ENCODE measurements around the gene VPS37C.
"Not testable (repeated sequence)": the region's sequence is repeated elsewhere in the genome, so short reads cannot be mapped to it uniquely, and the experiment has no call there.

Gene VPS37C

GRCh38 chr11:61161190-61162091, at the start of gene VPS37C:
Gene VPS37C, minus strand, starts transcription at chr11:61161426. Its CDS starts 22,597 bp downstream, at chr11:61138829.
- peak; percentile 38 for DNase-seq (ENCODE audit: low read depth)
- peak within 1 kb of the TSS; percentile 71 for H3K4me3 ChIP-seq (ENCODE audit: low read depth, low read length)

GRCh38 chr11:61210629-61211028, 49.4 kb upstream of the VPS37C start:
- not testable (repeated sequence) for H3K4me3 ChIP-seq (ENCODE audit: low read depth, low read length); DNase-seq (ENCODE audit: low read depth)

DNA sequence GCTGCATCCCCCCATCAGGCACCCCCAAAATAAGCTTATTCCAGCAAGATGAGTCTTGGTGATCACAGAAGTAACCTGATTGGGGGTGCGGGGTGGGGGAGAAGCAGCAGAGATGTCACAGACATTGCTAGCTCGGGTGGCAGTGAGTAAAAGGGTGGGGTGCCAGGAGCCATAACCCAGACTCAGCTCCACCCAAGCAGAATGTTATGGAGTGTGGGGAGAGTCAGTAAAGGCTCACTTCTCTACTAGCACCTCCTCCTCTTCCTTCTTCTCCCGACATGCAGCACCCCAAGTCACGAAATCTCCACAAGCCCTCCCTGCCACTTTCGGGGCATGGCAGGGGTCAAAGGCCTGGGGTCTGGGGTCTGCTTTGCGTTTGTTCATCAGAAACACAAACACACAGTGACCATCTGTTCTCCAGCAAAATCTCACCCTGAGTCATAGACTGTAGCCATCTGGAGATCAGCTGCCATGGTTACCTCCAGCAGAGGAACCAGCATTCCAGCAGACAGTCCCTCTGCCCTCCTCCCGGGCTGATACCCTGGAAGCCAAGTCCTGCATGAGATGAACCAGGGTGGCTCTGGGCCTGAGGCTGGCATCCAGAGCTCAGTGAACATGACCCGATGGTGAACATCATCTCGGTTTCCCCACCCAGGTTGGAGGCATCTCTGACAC, 46.5 kb upstream of the VPS37C start:
- DNase-seq (ENCODE audit: low read depth); H3K4me3 ChIP-seq (ENCODE audit: low read depth, low read length): not testable (repeated sequence)

- DNase-seq (ENCODE audit: low read depth); H3K4me3 ChIP-seq (ENCODE audit: low read depth, low read length): not testable (repeated sequence)
Observed at GRCh38 chr11:61204502-61205059, 43.4 kb upstream of the VPS37C start.

DNA sequence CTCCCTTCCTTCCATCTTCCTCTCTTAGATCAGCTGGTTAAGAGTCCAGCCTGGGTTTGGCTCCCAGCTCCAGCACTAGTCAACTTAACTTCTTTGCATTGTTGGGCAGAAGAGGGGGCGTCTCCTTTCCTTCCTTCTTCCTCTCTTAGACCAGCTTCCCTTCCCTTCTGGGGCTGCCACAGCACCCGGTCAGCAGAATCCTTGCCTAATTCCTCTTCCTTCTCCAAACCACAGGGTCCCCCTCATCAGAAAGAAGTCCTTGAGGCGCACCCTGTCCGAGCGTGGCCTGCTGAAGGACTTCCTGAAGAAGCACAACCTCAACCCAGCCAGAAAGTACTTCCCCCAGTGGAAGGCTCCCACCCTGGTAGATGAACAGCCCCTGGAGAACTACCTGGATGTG, 42.6 kb upstream of the VPS37C start:
- not testable (repeated sequence) for H3K4me3 ChIP-seq (ENCODE audit: low read depth, low read length); DNase-seq (ENCODE audit: low read depth)

DNA sequence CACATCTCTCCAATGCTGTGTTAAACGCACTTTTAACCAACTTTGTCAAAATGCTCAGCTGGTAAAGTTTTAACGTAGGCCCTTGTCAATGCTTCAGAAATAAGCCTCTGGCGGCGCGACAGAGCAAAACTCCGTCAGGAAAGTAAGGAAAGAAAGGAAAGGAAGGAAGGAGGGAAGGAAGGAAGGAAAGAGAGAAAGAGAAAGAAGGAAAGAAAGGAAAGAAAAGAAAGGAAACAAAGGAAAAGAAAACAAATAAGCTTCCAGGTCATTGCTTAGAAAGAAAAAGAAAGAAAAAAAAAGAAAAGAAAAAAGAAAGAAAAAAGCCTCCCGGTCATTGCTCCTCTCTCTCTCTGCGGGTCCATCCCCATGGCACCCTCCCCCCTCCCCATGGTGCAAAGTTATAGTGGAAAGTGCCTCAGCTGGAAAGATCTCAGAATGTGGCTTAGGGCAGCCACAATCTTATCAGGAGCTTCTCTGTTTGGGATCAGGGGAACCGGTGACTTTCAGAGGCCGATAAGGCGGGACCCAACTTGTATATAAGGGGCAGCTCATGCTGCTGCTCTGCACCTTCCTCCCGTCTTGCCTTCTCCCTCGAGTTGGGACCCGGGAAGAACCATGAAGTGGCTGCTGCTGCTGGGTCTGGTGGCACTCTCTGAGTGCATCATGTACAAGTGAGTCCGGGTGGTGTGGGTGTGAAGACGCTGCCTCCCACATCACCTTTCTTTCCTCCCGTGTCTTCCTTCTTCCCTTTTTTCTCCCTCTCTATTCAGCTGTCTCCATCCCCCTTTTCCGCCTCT, 41.9 kb upstream of the VPS37C start, which contains the start of gene PGA3:
TSS of gene PGA3 (plus strand) at position 566 of the 797 bp plus-strand sequence. CDS start at position 616, 50 bp downstream.
- not testable (repeated sequence) for H3K4me3 ChIP-seq (ENCODE audit: low read depth, low read length); DNase-seq (ENCODE audit: low read depth)

DNA sequence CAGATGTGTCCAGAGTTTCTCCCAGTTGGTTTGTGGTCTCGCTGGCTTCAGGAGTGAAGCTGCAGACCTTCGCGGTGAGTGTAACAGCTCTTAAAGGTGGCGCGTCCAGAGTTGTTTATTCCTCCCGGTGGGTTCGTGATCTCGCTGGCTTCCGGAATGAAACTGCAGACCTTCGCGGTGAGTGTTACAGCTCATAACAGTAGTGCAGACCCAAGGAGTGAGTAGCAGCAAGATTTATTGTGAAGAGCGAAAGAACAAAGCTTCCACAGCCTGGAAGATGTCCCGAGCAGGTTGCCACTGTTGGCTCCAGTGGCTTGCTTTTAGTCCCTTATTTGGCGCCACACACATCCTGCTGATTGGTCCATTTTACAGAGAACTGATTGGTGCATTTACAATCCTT, 40.2 kb upstream of the VPS37C start:
- H3K4me3 ChIP-seq (ENCODE audit: low read depth, low read length), result no peak overlapping the region
- DNase-seq (ENCODE audit: low read depth), result no peak

DNA sequence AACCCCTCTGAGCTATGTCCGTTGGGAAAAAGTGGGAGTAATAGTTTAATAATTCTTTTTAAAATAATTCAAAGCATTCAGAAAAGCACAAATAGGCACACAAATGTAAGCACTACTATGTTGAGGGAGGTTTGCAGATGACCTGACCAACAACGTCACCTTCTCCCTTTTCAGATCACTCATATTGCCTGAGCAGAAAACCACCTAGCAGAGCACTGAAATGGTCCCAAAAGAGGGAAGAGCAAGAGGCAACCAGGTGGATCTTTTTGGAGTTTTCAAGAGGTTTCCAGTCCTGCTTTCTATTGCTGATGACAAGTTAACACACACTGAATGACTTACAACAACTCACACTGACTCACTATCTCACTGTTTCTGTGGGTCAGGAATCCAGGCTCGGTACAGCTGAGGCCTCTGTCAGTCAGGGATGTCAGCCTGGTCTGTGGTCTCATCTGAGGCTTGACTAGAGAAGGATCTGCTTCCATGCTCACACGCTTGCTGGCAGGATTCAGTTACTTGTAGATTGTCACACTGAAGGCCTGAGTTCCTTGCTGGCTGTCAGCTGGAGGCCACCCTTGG, 37.8 kb upstream of the VPS37C start:
- no peak overlapping the region for H3K4me3 ChIP-seq (ENCODE audit: low read depth, low read length)
- no peak for DNase-seq (ENCODE audit: low read depth)

DNA sequence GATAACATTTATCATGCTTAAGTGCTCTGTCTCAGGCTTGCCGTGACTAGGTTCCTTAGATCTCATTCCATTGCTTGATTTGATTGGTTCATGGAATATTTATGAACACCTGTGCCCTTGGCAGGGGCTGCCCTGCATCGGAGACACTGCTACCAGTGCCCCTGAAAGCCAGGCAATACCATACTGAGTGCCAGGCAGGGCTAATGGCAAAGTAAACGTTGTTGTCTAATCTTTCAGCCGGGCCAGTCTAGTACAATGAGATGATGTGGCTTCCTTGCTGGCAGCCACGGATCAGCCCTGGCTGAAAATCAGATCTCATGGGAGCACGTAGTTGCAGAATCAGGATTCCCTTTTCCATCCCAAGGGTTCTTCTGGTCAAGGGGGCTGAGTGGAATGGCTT, 37.1 kb upstream of the VPS37C start:
- H3K4me3 ChIP-seq (ENCODE audit: low read depth, low read length), result no peak overlapping the region
- no peak for DNase-seq (ENCODE audit: low read depth)

DNA sequence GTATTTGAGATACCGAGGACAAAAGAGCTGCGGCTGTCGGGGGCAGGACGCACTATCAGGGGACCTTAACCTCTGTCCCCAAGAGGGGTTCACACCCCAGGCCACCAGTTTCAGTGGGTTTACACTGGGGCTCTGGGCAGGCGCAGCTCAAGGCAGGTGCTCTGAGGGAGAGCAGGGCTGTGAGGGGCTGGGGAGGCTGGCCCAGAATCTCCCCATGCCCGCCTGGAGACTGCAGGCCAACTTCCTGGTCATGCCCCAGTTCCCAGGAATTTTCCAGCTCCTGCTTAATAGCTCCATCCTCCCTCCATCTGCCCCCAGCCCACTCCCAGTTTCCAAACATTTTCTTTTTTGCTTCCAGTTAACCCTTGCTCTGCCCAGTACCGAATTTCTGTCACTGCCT, 34.5 kb upstream of the VPS37C start:
- DNase-seq (ENCODE audit: low read depth), result no peak
- no peak overlapping the region for H3K4me3 ChIP-seq (ENCODE audit: low read depth, low read length)

DNA sequence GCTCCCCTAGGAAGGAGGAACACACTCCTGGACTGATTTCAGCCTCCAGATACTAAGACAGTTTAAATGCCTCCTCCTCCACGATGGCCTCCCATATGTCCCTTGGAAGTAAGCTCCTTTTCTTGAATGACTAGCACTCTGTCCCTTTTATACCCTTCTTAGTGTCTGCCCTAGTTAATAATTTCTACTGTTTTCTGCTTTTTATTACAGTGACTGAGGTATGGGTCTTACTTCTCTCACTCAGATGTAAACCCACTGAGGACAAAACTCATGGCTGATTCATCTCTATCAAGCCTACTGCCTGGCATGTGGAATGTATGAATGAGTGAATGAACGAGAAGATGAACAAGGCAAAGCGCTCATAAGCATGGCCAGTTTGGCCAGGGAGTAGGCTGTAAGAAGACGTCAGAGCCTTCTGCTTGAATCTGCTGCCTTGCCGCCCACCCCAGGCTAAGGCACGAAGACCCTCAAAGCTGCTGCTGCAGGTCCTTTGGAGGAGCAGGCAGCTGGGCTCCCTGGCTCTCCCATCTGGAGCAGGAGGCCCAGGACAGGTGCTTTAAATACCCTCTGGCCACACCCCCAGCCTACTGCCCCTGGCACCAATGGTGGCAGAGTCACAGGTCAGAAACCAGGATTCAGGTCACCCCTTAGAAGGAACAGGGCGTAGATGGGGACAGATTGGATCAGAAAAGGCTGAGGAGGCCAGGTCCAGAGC, 33.9 kb upstream of the VPS37C start:
- DNase-seq (ENCODE audit: low read depth), result no peak

DNA sequence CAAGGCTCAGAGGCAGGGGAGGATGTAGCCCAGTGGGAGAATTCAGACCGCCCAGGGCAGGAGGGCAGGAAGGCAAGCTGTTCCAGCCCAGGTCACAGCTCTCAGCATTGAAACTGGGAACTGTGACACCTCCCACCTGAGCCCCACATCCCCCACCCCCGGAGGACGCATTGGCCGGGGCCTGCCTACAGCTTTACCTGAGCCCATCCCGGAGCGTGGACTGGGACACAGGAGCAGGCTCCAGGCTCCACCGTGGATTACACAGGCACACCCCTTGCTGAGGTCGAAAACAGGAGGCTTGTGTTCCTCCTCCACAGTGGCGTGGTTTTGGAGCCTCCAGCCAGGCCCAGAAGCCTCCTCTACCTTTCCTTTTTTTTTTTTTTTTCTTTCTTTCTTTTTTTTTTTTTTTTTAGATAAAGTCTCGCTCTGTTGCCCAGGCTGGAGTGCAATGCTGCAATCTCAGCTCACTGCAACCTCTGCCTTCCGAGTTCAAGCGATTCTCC, 33.0 kb upstream of the VPS37C start:
- no peak for DNase-seq (ENCODE audit: low read depth)
- H3K4me3 ChIP-seq (ENCODE audit: low read depth, low read length), result no peak overlapping the region

More for the DNA sequence above, 33.9 kb upstream of the VPS37C start:
- H3K4me3 ChIP-seq (ENCODE audit: low read depth, low read length), result no peak overlapping the region

DNA sequence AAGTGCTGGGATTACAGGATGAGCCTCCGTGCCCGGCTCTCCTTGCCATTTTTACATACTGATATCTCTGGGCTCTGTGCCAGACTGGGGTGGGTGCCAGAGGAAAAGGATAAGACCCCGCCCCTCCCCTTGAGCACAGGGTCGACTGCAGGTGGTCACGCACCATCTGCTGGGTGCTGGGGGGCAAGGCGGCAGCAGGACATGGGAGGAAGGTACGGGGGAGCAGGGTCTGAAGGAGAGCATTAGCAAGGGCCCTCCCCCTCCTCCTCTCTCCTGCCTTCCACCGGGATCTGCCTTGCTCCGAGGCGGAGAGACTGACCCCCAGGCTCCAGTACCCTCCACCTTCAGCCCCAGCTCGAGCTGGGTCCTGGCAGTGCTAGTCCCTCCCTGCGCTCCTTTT, 32.4 kb upstream of the VPS37C start:
- DNase-seq (ENCODE audit: low read depth), result no peak
- H3K4me3 ChIP-seq (ENCODE audit: low read depth, low read length), result no peak overlapping the region

- no peak for DNase-seq (ENCODE audit: low read depth)
- H3K4me3 ChIP-seq (ENCODE audit: low read depth, low read length), result no peak overlapping the region
Observed at GRCh38 chr11:61189933-61190332, 28.7 kb upstream of the VPS37C start.

DNA sequence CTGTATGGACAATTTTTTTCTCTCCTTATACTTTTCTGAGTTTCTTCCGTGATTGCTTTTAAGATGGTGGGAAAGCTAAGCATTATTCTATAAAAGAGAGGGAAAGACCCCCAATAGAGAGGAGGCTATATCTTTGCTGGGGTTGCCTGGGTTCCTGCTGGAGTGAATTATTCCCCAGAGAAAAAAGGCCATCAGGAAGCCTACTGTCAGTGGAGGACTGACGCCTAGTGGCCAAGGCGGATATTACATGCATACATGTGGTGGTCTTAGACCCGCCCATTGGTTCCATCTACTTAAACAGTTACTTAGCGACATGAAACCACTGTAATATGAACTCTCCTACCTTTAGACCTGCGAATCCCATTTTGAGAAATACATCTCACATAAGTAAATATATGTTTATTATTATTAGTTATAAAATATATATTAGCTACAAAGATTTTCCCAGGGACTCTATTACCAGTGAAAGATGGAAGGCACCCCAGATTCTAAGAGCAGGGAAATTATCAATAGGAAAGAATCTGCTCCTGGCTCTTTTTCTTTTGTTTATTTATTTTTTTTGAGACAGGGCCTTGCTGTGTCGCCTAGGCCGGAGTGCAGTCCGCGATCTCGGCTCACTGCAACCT, 26.4 kb upstream of the VPS37C start:
- DNase-seq (ENCODE audit: low read depth), result peak; percentile 27
- no peak overlapping the region for H3K4me3 ChIP-seq (ENCODE audit: low read depth, low read length)

- H3K4me3 ChIP-seq (ENCODE audit: low read depth, low read length), result no peak overlapping the region
- DNase-seq (ENCODE audit: low read depth), result no peak
Observed at GRCh38 chr11:61186504-61186903, 25.3 kb upstream of the VPS37C start.

- DNase-seq (ENCODE audit: low read depth), result no peak
- no peak overlapping the region for H3K4me3 ChIP-seq (ENCODE audit: low read depth, low read length)
Observed at GRCh38 chr11:61183645-61184044, 22.4 kb upstream of the VPS37C start.

GRCh38 chr11:61181489-61181888, 20.3 kb upstream of the VPS37C start:
- H3K4me3 ChIP-seq (ENCODE audit: low read depth, low read length), result no peak overlapping the region

More at GRCh38 chr11:61181489-61181888, 20.3 kb upstream of the VPS37C start:
- DNase-seq (ENCODE audit: low read depth), result no peak
